Gastrocnemius medialis (tissue), 4 donors: Measurements from ENCODE around the gene EPHB2.

Source experiments
- POLR2A ChIP-seq, 2 donors: fragments of 450-650 bp; IDR thresholded peaks; one replicate each; pipeline ENCODE4 v1.6.1; 2017; ENCODE audit warnings: antibody characterized with exemption in 2 of 2, mild to moderate bottlenecking in 2 of 2, moderate library complexity in 2 of 2
- TF ChIP-seq, protein P1 (sequence below), 5 experiments: fragments of 450-650 bp in 3 of 5; fragments of 200-600 bp in 2 of 5; sonication (generic) in 2 of 5; IDR thresholded peaks in 4 of 5; conservative IDR thresholded peaks in 1 of 5; 1 replicate in 4 of 5; 2 replicates in 1 of 5; pipeline ENCODE4 v1.5.1; 2016 to 2019; ENCODE audit warnings: antibody characterized with exemption in 5 of 5, mild to moderate bottlenecking in 3 of 5, moderate library complexity in 3 of 5

GRCh38 chr1:22792396-22793160, 81.9 kb downstream of the EPHB2 start:
- TF ChIP-seq, protein P1, sequence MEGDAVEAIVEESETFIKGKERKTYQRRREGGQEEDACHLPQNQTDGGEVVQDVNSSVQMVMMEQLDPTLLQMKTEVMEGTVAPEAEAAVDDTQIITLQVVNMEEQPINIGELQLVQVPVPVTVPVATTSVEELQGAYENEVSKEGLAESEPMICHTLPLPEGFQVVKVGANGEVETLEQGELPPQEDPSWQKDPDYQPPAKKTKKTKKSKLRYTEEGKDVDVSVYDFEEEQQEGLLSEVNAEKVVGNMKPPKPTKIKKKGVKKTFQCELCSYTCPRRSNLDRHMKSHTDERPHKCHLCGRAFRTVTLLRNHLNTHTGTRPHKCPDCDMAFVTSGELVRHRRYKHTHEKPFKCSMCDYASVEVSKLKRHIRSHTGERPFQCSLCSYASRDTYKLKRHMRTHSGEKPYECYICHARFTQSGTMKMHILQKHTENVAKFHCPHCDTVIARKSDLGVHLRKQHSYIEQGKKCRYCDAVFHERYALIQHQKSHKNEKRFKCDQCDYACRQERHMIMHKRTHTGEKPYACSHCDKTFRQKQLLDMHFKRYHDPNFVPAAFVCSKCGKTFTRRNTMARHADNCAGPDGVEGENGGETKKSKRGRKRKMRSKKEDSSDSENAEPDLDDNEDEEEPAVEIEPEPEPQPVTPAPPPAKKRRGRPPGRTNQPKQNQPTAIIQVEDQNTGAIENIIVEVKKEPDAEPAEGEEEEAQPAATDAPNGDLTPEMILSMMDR (IDR thresholded peaks at IDR 0.05 in 4 of 5, conservative IDR thresholded peaks at IDR 0.05 in 1 of 5): no peak
- TF ChIP-seq POLR2A (IDR thresholded peaks at IDR 0.05): no peak
